BLaER1 treated with 17β-estradiol and CSF1 and Interleukin-3, amounts not matched to agents 10 nM and 100 nM (cell line): ENCODE data around the gene MUC20.
"Not testable (repeated sequence)": the region's sequence is repeated elsewhere in the genome, so short reads cannot be mapped to it uniquely, and the experiment has no call there.

Source experiments
- H3K27ac ChIP-seq, 11 experiments: shearing (Covaris generic); formaldehyde crosslinking; 2 replicates each; pipeline ENCODE4 v1.8.1; 2022
- H3K27me3 ChIP-seq, 11 experiments: shearing (Covaris generic); formaldehyde crosslinking; 2 replicates each; pipeline ENCODE4 v1.8.1; 2022
- H3K36me3 ChIP-seq, 11 experiments: shearing (Covaris generic); formaldehyde crosslinking; 2 replicates each; pipeline ENCODE4 v1.8.1; 2022
- H3K4me1 ChIP-seq, 10 experiments: shearing (Covaris generic); formaldehyde crosslinking; 2 replicates each; pipeline ENCODE4 v1.8.1; 2022
- H3K4me2 ChIP-seq, 11 experiments: shearing (Covaris generic); formaldehyde crosslinking; 2 replicates each; pipeline ENCODE4 v1.8.1; 2022
- H3K4me3 ChIP-seq, 10 experiments: shearing (Covaris generic); formaldehyde crosslinking; 2 replicates each; pipeline ENCODE4 v1.8.1; 2022
- H3K9ac ChIP-seq, 11 experiments: shearing (Covaris generic); formaldehyde crosslinking; 2 replicates each; pipeline ENCODE4 v1.8.1; 2022
- H3K9me3 ChIP-seq, 11 experiments: shearing (Covaris generic); formaldehyde crosslinking; replicated peaks in 1 of 11; 2 replicates each; pipeline ENCODE4 v1.8.1; 2022
- H4K20me1 ChIP-seq, 11 experiments: shearing (Covaris generic); formaldehyde crosslinking; 2 replicates each; pipeline ENCODE4 v1.8.1; 2022
- Cebpa-rat ChIP-seq, 11 experiments: shearing (Covaris generic); IDR thresholded peaks; 2 replicates each; pipeline ENCODE4 v1.8.1; 2022

MUC20 gene

DNA sequence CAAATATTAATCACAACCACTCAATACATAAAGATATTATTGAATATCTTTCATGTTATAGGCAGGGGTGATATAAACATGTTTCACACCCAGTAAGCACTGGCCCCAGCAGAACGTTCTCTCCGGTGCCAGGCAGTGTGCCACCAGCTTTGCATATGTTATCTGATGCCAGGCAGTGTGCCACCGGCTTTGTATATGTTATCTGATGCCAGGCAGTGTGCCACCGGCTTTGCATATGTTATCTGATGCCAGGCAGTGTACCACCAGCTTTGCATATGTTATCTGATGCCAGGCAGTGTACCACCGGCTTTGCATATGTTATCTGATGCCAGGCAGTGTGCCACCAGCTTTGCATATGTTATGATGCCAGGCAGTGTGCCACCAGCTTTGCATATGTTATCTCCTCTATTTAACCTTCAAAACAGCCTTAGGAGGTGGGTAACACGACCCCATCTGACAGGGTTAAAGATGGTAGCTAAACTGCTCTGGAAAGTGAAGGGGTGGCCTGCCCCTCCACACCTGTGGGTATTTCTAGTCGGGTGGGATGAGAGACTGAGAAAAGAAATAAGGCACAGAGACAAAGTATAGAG, 6.9 kb downstream of the MUC20 start:
- Histone ChIP-seq H3K4me1 (peaks cover 0 to 11% (median 0%) of the 10 kb centered on the region in 10 experiments; a peak in 5 of 20 replicates), H3K9me3 (no peaks in the 10 kb centered on the region), H4K20me1 (0 out of 22 replicates have a peak, but pooled peaks cover 0 to 7% (median 0%) of the 10 kb centered on the region in 11 experiments), H3K9ac (no peak overlapping the region; a peak in 1 of 22 replicates), H3K27me3 (no peaks in the 10 kb centered on the region), H3K4me3 (no peak overlapping the region), H3K27ac (no peak overlapping the region), H3K4me2 (no peak overlapping the region; a peak in 2 of 22 replicates), H3K36me3 (peaks cover 0 to 20% (median 7%) of the 10 kb centered on the region in 11 experiments; a peak in 7 of 22 replicates)
- no peak for TF ChIP-seq Cebpa-rat (IDR thresholded peaks at IDR 0.05)

DNA sequence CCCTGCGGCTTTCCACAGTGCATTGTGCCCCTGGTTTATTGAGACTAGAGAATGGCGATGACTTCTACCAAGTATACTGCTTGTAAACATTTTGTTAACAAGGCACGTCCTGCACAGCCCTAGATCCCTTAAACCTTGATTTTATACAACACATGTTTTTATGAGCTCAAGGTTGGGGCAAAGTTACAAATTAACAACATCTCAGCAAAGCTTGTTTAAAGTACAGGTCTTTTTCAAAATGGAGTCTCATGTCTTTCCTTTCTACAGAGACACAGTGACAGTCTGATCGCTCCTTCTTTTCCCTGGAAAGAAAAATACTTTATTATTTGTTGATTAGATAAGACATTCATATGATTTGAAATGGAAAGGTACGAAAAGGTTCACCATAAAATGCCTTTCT, 8.0 kb downstream of the MUC20 start:
- not testable (repeated sequence) for H4K20me1 ChIP-seq, H3K9me3 ChIP-seq, H3K9ac ChIP-seq, H3K27ac ChIP-seq, H3K27me3 ChIP-seq, H3K4me2 ChIP-seq, H3K4me3 ChIP-seq
- Histone ChIP-seq H3K36me3 (peaks cover 0 to 24% (median 7%) of the 10 kb centered on the region in 11 experiments; a peak in 8 of 22 replicates), H3K4me1 (peaks cover 0 to 11% (median 0%) of the 10 kb centered on the region in 10 experiments; a peak in 6 of 20 replicates)

- Histone ChIP-seq H3K27me3 (no peaks in the 10 kb centered on the region), H4K20me1 (0 out of 22 replicates have a peak, but pooled peaks cover 0 to 7% (median 0%) of the 10 kb centered on the region in 11 experiments), H3K27ac (no peak overlapping the region), H3K9ac (no peak overlapping the region), H3K4me1 (peaks cover 0 to 11% (median 0%) of the 10 kb centered on the region in 10 experiments; a peak in 6 of 20 replicates), H3K36me3 (peaks cover 0 to 24% (median 7%) of the 10 kb centered on the region in 11 experiments; a peak in 8 of 22 replicates), H3K4me2 (no peak overlapping the region), H3K9me3 (no peaks in the 10 kb centered on the region), H3K4me3 (no peak overlapping the region)
- TF ChIP-seq Cebpa-rat (IDR thresholded peaks at IDR 0.05) = no peak
Measured at GRCh38 chr3:195729476-195730251, 8.9 kb downstream of the MUC20 start.

DNA sequence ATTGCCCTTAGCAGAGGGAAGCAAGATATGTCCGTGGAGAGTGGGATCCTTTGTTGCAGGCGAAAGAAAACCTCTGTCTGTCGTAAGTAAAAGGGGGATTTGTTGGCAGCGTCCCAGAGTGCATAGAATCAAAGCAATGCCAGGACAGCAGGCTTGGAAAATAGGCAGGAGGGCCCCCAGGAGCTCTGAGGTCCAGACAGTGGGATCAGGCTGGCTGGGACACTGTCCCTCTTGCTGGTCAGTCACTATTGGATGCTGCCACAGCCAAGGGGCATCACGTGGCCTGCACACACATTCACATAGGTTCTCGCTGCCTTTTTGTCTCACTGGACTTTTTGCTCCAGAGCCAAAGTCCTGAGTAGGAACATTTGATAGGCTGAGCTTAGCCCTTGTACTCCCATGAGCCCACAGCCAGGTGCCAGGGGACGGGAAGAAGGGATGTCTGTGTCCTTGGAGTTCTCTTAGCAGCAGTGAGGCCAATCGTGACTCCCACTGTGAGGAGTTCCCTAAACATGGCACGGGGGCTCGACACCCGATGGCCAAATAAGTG, 10.7 kb downstream of the MUC20 start:
- no peaks in the 10 kb centered on the region for H3K9me3 ChIP-seq
- 0 out of 22 replicates have a peak, but pooled peaks cover 0 to 7% (median 0%) of the 10 kb centered on the region in 11 experiments for H4K20me1 ChIP-seq
- TF ChIP-seq Cebpa-rat (IDR thresholded peaks at IDR 0.05) = no peak
- H3K27me3 ChIP-seq = no peaks in the 10 kb centered on the region
- H3K4me2 ChIP-seq = no peak overlapping the region
- H3K4me1 ChIP-seq = peaks cover 0 to 11% (median 0%) of the 10 kb centered on the region in 10 experiments; a peak in 6 of 20 replicates
- no peak overlapping the region for H3K27ac ChIP-seq
- no peak overlapping the region for H3K4me3 ChIP-seq
- peaks cover 0 to 24% (median 7%) of the 10 kb centered on the region in 11 experiments; a peak in 8 of 22 replicates for H3K36me3 ChIP-seq
- no peak overlapping the region for H3K9ac ChIP-seq

GRCh38 chr3:195732940-195733339, 12.2 kb downstream of the MUC20 start:
- TF ChIP-seq Cebpa-rat (IDR thresholded peaks at IDR 0.05) = no peak
- Histone ChIP-seq H3K27me3 (no peaks in the 10 kb centered on the region), H3K9me3 (no peaks in the 10 kb centered on the region), H4K20me1 (0 out of 22 replicates have a peak, but pooled peaks cover 0 to under 1% (median 0%) of the 10 kb centered on the region in 11 experiments), H3K4me1 (peaks cover 0 to 5% (median 0%) of the 10 kb centered on the region in 10 experiments; a peak in 3 of 20 replicates), H3K36me3 (peaks cover 0 to 24% (median 7%) of the 10 kb centered on the region in 11 experiments; a peak in 8 of 22 replicates), H3K4me3 (no peak overlapping the region), H3K27ac (no peak overlapping the region), H3K4me2 (no peak overlapping the region), H3K9ac (no peak overlapping the region)

DNA sequence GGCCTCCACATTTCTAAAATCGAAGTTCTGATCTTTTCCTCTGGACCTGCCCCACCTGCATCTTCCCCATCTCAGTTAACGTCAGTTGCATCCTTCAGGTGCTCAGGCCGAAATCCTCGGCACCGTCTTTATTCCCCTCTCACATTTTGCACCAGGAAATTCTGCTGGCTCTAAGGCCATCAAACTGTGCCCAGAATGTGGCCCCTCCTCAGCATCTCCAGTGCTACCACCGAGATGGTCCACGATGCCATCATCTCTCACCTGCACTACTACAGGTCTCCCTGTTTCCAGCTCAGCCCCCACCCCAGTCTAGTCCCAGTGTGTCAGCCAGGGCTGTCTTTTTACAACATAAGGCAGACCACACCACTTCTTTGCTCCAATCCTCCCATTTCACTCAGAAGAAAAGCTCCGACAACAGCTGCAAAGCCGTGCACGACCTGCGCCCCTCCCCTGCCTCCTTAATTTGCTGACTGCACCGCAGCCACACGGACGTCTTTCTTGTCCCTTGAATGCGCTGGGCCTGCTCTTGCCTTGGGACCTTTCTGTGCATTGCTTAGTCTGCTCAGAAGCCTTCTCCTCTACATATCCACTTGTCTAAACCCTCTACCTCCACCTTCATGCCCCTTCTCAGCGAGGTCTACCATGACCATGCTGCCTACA, 14.4 kb downstream of the MUC20 start:
- Histone ChIP-seq H3K9ac (no peak overlapping the region), H3K36me3 (peaks cover 0 to 16% (median 5%) of the 10 kb centered on the region in 11 experiments; a peak in 6 of 22 replicates), H3K4me1 (peaks cover 0 to 5% (median 0%) of the 10 kb centered on the region in 10 experiments; a peak in 1 of 20 replicates), H4K20me1 (no peaks in the 10 kb centered on the region), H3K9me3 (no peaks in the 10 kb centered on the region), H3K4me2 (no peak overlapping the region), H3K4me3 (no peak overlapping the region), H3K27ac (no peak overlapping the region), H3K27me3 (no peaks in the 10 kb centered on the region)
- no peak for TF ChIP-seq Cebpa-rat (IDR thresholded peaks at IDR 0.05)

GRCh38 chr3:195736866-195737490, 16.2 kb downstream of the MUC20 start:
- Histone ChIP-seq H3K27me3 (no peaks in the 10 kb centered on the region), H3K4me1 (peaks cover 0 to 5% (median 0%) of the 10 kb centered on the region in 10 experiments; a peak in 1 of 20 replicates), H3K9ac (no peak overlapping the region), H3K9me3 (no peaks in the 10 kb centered on the region), H3K4me3 (no peak overlapping the region), H4K20me1 (no peaks in the 10 kb centered on the region), H3K4me2 (no peak overlapping the region), H3K36me3 (peaks cover 0 to 12% (median 0%) of the 10 kb centered on the region in 11 experiments; a peak in 5 of 22 replicates), H3K27ac (no peak overlapping the region)
- TF ChIP-seq Cebpa-rat (IDR thresholded peaks at IDR 0.05) = no peak

GRCh38 chr3:195737782-195738181, 17.0 kb downstream of the MUC20 start:
- not testable (repeated sequence) for H3K36me3 ChIP-seq, H4K20me1 ChIP-seq, H3K4me3 ChIP-seq, H3K27ac ChIP-seq, H3K4me1 ChIP-seq, H3K4me2 ChIP-seq, H3K9ac ChIP-seq, H3K9me3 ChIP-seq, H3K27me3 ChIP-seq
